GM10847 (cell line): ENCODE measurements around the gene SOD2.

Source experiments
- POLR2A ChIP-seq: IDR thresholded peaks from 2 replicates; pipeline ENCODE4 v1.6.1; 2011; ENCODE audit not compliant: insufficient read length; ENCODE audit errors: extremely low read depth

SOD2 gene

GRCh38 chr6:159687341-159687740, 5.7 kb downstream of the SOD2 start:
- TF ChIP-seq POLR2A = no peak

- TF ChIP-seq POLR2A = no peak
Observed at GRCh38 chr6:159686703-159687102, 6.3 kb downstream of the SOD2 start.

GRCh38 chr6:159686040-159686439, 7.0 kb downstream of the SOD2 start:
- no peak for TF ChIP-seq POLR2A

GRCh38 chr6:159684013-159684304, 9.1 kb downstream of the SOD2 start:
- TF ChIP-seq POLR2A = no peak

- TF ChIP-seq POLR2A = no peak
Observed at GRCh38 chr6:159682810-159683209, 10.2 kb downstream of the SOD2 start.

- no peak for TF ChIP-seq POLR2A
Observed at GRCh38 chr6:159682295-159682694, 10.7 kb downstream of the SOD2 start.

GRCh38 chr6:159681191-159681880, 11.7 kb downstream of the SOD2 start:
- no peak for TF ChIP-seq POLR2A

- no peak for TF ChIP-seq POLR2A
Observed at GRCh38 chr6:159680104-159680503, 12.9 kb downstream of the SOD2 start.

GRCh38 chr6:159679091-159680077, 13.7 kb downstream of the SOD2 start:
- no peak for TF ChIP-seq POLR2A

GRCh38 chr6:159678574-159678973, 14.5 kb downstream of the SOD2 start:
- TF ChIP-seq POLR2A = no peak

- no peak for TF ChIP-seq POLR2A
Observed at GRCh38 chr6:159677506-159678165, 15.4 kb downstream of the SOD2 start.

GRCh38 chr6:159676890-159677505, 16.0 kb downstream of the SOD2 start:
- TF ChIP-seq POLR2A = no peak

- TF ChIP-seq POLR2A = no peak
Observed at GRCh38 chr6:159665868-159666635, 27.0 kb downstream of the SOD2 start.

GRCh38 chr6:159655409-159655988, 37.5 kb downstream of the SOD2 start:
- TF ChIP-seq POLR2A = no peak
